ENCODE measurements around the gene NUAK1.

The NUAK1 gene

GRCh38 chr12:106067606-106068205 lies 71.0 kb downstream of the NUAK1 start:
- FAIRE-seq: no peak

GRCh38 chr12:106066726-106067325 lies 71.9 kb downstream of the NUAK1 start:
- no peak for DNase-seq (ENCODE audit: insufficient read length, low spot score)
- no peak for FAIRE-seq

More at GRCh38 chr12:106067606-106068205, 71.0 kb downstream of the NUAK1 start:
- DNase-seq (ENCODE audit: insufficient read length, low spot score): no peak

GRCh38 chr12:106066051-106066705 lies 72.6 kb downstream of the NUAK1 start:
- FAIRE-seq: no peak
- no peak for DNase-seq (ENCODE audit: insufficient read length, low spot score)

- no peak for DNase-seq (ENCODE audit: insufficient read length, low spot score)
- no peak for FAIRE-seq
Measured at GRCh38 chr12:106065506-106065905, 73.2 kb downstream of the NUAK1 start.

GRCh38 chr12:106064721-106065021 lies 74.1 kb downstream of the NUAK1 start:
- FAIRE-seq: no peak
- DNase-seq (ENCODE audit: insufficient read length, low spot score): no peak

GRCh38 chr12:106063826-106064720 lies 74.7 kb downstream of the NUAK1 start:
- DNase-seq (ENCODE audit: insufficient read length, low spot score): no peak
- FAIRE-seq: no peak

GRCh38 chr12:106062693-106063092 lies 76.1 kb downstream of the NUAK1 start:
- FAIRE-seq (no peak), DNase-seq (ENCODE audit: insufficient read length, low spot score) (no peak)

GRCh38 chr12:106058256-106059182 lies 80.2 kb downstream of the NUAK1 start:
- DNase-seq (ENCODE audit: insufficient read length, low spot score) (no peak), FAIRE-seq (no peak)

GRCh38 chr12:106054049-106054448 lies 84.7 kb downstream of the NUAK1 start:
- FAIRE-seq (no peak), DNase-seq (ENCODE audit: insufficient read length, low spot score) (no peak)

- FAIRE-seq (no peak), DNase-seq (ENCODE audit: insufficient read length, low spot score) (no peak)
Measured at GRCh38 chr12:106051853-106052531, 86.8 kb downstream of the NUAK1 start.

- FAIRE-seq: no peak
- DNase-seq (ENCODE audit: insufficient read length, low spot score): no peak
Measured at GRCh38 chr12:106049546-106049945, 89.2 kb downstream of the NUAK1 start.

- DNase-seq (ENCODE audit: insufficient read length, low spot score) (no peak), FAIRE-seq (no peak)
Measured at GRCh38 chr12:106049105-106049504, 89.6 kb downstream of the NUAK1 start.

- FAIRE-seq (no peak), DNase-seq (ENCODE audit: insufficient read length, low spot score) (no peak)
Measured at GRCh38 chr12:106048676-106049075, 90.1 kb downstream of the NUAK1 start.

GRCh38 chr12:106048016-106048415 lies 90.7 kb downstream of the NUAK1 start:
- DNase-seq (ENCODE audit: insufficient read length, low spot score): no peak
- FAIRE-seq: no peak

GRCh38 chr12:106046947-106047346 lies 91.8 kb downstream of the NUAK1 start:
- no peak for FAIRE-seq
- DNase-seq (ENCODE audit: insufficient read length, low spot score): no peak

GRCh38 chr12:106046301-106046846 lies 92.4 kb downstream of the NUAK1 start:
- FAIRE-seq (no peak), DNase-seq (ENCODE audit: insufficient read length, low spot score) (no peak)

GRCh38 chr12:106045251-106045674 lies 93.5 kb downstream of the NUAK1 start:
- DNase-seq (ENCODE audit: insufficient read length, low spot score): no peak
- no peak for FAIRE-seq

- DNase-seq (ENCODE audit: insufficient read length, low spot score) (no peak), FAIRE-seq (no peak)
Measured at GRCh38 chr12:106044773-106045172, 94.0 kb downstream of the NUAK1 start.

- no peak for DNase-seq (ENCODE audit: insufficient read length, low spot score)
- FAIRE-seq: no peak
Measured at GRCh38 chr12:106042037-106042436, 96.7 kb downstream of the NUAK1 start.
